DMS114 treated with DMSO at 0.1 percent for 48 hours (cell line): Measurements from ENCODE around the gene FXYD3.
"Not testable (repeated sequence)": the region's sequence is repeated elsewhere in the genome, so short reads cannot be mapped to it uniquely, and the experiment has no call there.

Experiments
- DNase-seq: peaks from one replicate; lab custom pipeline; 2025; ENCODE audit not compliant: unreplicated experiment; lab: John Stamatoyannopoulos, UW

The FXYD3 gene

GRCh38 chr19:35123573-35123972 is 8.0 kb downstream of the FXYD3 start:
- no peak for DNase-seq

DNA sequence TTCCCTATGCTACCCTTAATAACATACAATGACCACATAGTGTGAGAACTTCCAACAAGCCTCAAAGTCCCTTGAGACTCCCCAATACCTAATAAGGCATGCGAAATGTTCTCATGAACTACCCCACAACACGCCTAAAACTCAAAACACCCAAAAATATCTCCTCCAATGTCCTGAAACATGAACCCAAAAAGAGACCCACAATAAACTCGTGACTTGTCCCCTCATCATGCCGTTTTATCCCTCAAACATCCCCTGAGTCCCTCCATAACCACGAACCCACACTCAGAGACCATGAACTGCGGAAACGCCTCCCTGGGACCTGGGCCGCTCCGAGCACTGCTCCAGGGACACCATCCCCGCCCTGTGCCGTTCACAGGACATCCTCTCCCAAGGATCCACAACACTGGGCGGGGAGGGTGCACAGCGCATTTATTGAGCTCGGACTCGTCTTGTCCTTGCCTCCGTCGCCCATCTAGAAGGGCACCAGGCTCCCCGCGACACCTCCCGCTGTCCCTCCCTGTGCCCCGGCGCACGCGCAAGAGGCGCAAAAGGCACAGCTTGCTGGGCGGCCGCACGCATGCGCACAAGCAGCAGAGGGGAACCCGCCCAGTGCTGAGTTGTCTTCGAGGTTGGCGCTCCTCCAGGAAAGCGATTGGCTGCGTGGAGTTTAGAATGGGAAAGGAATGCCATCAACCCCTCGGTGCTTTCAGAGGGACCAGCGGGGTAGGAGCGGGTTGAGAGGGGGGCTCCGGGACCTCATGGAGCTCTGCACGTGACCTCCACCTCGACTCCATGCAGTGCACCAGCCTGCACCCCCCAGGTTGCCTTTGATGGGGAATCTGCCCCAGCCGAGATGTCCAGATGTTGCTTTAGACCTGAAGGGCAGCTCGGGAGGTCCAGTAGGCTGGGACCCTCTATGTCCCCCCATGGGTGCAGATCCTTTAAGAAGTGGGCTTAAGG is 8.8 kb downstream of the FXYD3 start:
- DNase-seq, result peak; percentile 89

- no peak for DNase-seq
Measured at GRCh38 chr19:35125270-35125717, 9.7 kb downstream of the FXYD3 start.

DNA sequence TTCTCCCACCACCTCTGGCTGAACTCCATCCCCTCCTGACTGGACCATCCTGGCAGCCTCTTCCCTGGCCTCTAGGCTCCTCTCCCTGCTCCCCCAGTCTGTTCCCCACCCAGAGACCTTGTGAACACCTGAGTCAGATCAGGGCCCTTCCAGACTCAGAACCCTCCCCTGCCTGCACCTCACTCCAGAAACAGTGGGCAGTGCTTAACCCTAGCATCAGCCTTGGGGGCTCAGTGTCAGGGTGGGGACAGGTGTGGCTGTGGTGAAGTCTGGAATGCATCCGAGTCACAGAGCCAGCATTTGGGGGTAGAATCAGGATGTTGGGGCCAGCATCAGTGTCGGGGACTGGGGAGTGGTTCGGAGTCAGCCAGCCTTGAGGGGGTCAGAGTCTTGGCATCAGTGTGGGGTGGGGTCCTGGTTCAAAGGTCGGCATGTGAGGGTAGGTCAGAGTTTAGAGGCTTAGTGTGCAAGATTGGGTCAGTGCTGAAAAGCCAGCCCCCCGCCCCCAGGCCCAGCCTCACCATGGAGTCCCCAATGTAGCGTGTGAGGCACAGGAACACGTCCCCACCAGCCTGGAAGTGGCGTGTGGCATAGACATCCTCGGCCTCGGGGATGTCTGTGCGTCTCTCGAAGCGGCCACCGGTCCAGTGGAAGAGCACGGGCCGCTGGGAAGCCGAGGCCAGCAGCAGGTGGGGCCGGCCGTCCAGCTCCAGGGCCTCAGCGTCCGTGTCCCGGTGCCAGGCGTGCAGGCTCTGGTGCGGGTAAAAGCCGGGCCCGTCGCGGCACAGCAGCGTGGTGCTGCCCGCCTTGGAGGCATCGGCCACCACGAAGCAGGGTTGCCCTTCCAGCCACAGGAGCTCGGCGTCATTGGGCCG is 10.4 kb downstream of the FXYD3 start:
- no peak for DNase-seq

DNA sequence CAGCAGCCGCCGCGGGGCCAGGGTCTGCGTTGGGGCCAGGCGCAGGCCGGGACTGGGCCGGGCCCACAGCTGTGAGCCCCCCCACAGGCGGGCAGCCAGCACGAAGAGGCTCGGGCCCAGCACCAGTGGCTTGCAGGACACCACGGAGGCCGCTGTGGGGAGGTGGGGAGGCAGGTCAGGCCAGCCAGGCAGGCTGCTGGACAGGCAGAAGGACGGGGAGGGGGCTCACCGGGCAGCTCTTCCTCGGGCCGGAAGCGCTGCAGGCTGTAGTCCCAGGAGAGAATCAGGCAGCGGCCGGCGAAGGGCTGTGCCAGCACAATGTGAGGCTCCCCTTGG is 11.0 kb downstream of the FXYD3 start:
- no peak for DNase-seq

- no peak for DNase-seq
Measured at GRCh38 chr19:35127871-35128270, 12.2 kb downstream of the FXYD3 start.

DNA sequence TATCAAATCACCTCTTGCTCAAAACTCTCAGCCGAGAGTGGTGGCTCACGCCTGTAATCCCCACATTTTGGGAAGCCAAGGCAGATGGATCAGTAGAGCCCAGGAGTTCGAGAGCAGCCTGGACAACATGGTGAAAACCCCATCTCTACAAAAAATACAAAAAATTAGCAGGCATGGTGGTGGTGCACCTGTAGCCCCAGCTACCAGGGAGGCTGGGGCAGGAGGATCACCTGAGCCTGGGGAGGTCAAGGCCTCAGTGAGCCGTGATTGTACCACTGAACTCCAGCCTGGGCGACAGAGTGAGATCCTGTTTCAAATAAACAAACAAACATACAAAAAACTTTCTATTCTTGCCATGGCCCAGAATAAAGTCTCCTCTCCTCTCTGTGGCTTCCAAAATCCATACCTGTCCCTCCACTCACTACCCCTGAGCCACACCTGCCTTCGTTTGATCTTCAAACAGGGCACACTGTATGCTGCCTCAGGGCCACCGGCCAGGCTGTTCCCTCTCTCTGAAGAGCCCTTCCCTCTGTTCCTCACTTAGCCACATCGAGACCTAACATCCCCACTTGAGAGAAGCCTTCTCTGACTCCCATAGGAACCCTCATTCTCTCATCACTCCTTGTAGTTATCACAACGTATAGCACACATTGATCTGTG is 12.9 kb downstream of the FXYD3 start:
- no peak for DNase-seq

DNA sequence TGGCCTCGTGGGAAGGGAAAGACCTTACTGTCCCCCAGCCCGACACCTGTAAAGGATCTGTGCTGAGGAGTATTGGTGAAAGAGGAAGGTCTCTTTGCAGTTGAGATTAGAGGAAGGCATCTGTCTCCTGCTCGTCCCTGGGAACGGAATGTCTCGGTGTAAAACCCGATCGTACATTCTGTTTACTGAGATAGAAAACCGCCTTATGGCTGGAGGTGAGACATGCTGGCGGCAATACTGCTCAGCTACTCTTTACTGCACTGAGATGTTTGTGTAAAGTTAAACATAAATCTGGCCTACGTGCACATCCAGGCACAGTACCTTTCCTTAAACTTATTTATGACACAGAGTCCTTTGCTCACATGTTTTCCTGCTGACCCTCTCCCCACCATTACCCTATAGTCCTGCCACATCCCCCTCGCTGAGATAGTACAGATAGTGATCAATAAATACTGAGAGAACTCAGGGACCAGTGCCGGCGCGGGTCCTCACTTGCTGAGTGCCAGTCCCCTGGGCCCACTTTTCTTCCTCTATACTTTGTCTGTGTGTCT is 14.2 kb downstream of the FXYD3 start:
- DNase-seq, result not testable (repeated sequence)

- DNase-seq, result no peak
Measured at GRCh38 chr19:35130761-35131720, 15.4 kb downstream of the FXYD3 start.

- DNase-seq, result no peak
Measured at GRCh38 chr19:35132254-35132653, 16.6 kb downstream of the FXYD3 start.

DNA sequence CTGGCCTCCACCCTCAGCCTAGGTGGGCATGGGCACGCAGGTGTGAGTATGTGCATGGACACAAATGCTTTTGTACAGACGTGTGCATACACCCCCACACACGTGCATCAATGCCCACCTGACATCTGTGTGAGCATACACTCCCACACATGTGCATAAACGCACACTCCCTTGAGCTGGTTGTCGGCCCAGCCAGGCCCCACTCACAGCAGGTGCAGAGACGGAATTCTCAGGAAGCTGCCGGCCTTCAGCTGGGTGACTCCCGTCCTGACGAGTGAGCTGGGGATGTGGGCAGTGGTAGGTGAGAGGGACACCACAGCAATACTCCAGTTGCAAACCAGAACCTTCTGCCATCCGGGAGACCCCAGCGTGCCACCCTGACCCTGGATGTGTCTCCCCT is 18.2 kb downstream of the FXYD3 start:
- no peak for DNase-seq

- no peak for DNase-seq
Measured at GRCh38 chr19:35134601-35135242, 19.1 kb downstream of the FXYD3 start, which contains the start of gene LGI4. Gene LGI4 (minus strand): TSS chr19:35135059. CDS start chr19:35134680, 379 bp downstream.

- peak; percentile 53 for DNase-seq
Measured at GRCh38 chr19:35135389-35135909, 19.8 kb downstream of the FXYD3 start.

GRCh38 chr19:35136231-35136630 is 20.6 kb downstream of the FXYD3 start:
- no peak for DNase-seq

GRCh38 chr19:35136977-35137702 is 21.5 kb downstream of the FXYD3 start:
- DNase-seq, result no peak

GRCh38 chr19:35138305-35138892 is 22.8 kb downstream of the FXYD3 start, which contains the start of gene FXYD1:
Gene FXYD1 (plus strand): TSS chr19:35138824. CDS start chr19:35140080, 1,256 bp downstream.
- no peak for DNase-seq

DNA sequence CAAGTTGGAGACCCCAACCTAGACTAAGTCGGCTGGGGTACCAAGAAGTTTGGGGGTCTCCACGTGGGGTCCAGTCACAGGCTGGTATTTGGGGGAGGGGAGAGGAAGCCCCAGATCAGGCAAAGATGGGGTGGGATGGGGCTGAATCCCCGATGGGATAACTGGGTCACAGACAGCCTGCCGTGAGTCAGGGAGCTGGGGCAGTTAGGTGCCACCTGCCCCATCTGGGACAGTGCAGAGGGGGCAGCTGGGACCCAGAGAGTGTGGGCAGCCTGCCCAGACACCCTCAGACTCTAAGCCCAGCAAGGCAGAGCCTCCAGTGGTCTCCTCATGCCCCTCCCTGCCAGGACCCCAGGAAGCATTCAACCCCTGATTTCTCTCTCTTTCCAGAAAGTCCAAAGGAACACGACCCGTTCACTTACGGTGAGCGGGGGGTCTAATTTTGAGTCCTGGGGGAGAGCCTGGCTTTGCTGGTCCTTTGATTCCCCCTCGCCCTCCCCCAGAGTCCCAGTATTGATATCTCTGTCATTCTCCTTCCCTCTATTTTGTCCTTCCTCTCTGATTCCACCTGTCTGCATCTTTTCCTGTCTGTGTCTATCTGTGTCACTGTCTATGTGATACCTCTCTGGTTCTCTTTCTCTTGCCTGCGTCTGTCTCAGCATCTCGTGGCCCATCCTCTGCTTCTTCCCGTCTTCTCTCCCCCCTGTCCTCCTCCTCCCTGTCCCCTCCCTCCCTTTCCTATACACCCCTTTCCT is 24.8 kb downstream of the FXYD3 start:
- DNase-seq, result no peak
